Jurkat, Clone E6-1 (cell line): ENCODE results near the gene CHST8.

Experiments used
- DNase-seq: peaks from one replicate; pipeline ENCODE4 v3.0.0-alpha.2; 2011; ENCODE audit warnings: low read depth, low spot score
- H3K4me3 ChIP-seq: 2 replicates; pipeline ENCODE4 v1.5.1; 2011; ENCODE audit warnings: mild to moderate bottlenecking, low read length, control low read depth, moderate library complexity

CHST8 gene

DNA sequence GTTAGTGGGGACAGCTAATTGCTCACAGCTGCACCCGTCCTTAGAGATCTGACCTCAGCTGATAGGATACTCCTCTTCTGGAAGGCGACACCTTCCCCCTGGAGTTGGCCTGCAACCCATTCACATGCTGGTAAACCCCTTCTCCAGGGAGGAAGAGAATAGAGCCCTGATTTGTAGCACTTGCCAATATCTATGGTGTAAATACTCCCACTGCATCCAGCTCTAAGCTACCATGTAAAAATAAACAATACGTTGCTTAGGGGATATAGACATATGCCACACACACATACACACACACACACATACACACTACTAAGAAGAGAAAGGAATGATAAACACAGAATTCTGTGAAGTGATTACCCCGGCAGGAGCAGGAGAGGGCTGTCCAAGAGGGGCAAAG lies 125.5 kb downstream of the CHST8 start:
- no peak for DNase-seq
- no peak overlapping the region for H3K4me3 ChIP-seq

DNA sequence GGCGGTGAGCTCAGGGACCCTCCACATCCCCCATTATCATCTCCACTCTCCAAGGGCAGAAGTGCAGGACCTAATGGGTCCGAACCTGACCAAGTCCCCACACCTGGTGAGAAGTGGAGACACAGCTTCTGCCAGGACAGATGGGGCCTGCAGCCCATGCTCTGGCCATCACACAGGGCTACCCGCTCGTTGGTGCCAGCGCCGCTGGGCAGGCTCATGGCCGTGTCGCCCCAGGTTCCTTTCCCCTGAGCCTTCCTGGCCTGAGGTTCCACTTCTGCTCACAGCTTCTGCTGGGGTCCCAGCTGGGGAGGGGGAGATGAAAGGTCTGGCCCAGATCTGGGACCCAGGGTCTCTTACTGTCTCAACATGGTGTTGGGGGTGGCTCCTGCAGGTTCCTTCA lies 126.5 kb downstream of the CHST8 start:
- DNase-seq, result no peak

DNA sequence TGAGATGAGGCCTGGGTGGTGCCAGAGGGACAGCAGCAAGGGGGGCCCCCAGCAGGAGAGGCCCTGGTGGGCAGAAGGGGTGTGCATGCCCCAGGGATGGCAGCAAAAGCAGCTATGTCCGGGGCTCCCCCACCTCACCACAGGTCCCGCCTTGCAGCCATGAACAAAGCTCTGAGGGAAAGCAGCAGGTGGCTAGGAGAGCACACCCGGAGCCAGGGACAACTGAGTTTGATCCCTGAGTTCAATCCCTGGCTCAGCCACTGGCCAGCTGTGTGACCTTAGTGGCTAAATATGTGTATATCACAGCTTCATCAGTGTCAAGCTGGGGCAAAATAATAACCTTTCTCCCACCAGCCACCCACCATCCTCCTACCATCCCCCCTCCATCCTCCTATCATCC lies 127.3 kb downstream of the CHST8 start:
- DNase-seq, result no peak
- H3K4me3 ChIP-seq, result no peak overlapping the region

More for the DNA sequence above, 126.5 kb downstream of the CHST8 start:
- no peak overlapping the region for H3K4me3 ChIP-seq

DNA sequence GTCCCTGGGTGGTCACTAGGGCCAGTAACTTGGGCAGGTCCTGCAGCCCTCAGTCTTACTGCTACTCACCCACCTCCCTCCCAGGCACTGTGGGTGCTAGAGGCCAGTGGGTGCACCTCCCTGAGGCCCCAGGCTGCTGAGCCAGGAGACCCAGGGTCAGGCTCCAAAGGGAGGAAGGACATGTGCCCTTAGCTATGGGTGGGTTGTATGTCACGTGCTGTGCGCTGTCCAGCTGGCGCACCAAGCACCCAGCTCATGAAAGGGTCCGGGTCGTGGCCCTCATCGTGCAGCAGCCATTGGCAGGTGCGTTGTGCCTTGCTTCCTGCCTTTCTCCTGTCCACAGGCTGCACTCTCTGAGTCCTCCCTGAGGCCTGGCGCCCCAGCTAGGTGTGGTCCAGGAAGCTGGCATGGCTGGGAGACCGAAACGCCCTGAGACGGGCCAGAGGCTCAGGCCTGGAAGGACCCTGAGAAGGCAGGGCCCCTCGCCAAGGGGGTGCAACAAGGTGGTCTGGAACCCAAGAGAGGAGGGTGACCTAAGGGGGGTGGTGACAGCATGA lies 127.9 kb downstream of the CHST8 start:
- H3K4me3 ChIP-seq, result no peak overlapping the region
- no peak for DNase-seq

DNA sequence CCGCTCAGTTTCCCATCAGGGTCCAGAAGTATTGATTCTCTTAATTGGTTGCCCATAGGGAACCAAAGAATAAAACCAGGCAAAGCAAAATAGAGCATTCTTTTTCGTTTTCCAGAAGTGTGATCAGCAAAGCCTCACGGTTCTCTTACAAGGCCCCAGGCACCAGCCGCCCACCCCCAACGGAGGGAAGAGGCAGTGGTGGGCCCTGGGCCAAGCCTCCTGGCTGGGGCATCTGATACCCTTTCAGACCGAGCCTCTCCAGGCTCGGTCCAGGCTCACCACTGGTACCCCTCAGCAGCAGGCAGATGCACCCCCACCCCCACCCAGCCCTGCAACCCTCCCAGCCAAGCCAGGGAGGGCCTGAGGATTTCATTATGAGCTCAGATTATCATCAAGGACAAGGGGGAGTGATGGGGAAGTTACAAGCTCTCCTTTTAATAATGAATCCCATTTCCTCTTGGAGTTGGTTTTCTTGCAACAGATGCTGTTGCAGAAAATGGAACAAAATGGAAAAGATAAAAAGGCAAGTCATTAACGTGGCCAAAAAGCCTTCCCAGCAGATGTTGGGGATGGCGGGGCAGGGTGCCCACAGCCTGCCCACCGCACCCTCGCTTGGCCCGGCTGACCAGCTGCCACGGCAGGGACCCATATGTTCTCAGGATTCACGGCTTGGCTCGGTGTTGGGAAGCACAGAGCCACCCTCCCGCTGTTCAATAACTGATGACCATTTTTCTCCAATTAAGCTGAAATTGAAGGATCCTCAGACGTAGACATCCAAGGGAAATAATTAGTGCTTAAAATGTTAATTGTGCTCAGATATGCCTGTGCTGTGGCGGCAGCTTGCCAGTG lies 129.1 kb downstream of the CHST8 start:
- no peak overlapping the region for H3K4me3 ChIP-seq
- DNase-seq, result no peak

DNA sequence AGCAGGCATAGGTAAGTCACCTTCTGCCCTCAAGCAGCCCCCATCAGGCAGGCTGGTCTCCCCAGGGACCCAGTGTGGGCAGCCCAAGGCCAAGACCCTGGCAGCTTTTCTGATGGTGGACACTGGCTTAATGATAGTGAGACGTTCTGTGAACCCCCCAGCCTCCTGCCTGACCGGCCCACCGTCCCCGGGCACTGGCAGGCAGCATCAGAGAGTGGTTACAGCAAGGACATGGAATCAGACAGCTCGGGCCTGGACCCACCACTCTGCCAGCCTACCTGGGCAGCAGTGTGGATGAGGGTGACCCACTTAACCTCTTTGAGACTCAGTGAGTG lies 129.7 kb downstream of the CHST8 start:
- no peak overlapping the region for H3K4me3 ChIP-seq
- no peak for DNase-seq

DNA sequence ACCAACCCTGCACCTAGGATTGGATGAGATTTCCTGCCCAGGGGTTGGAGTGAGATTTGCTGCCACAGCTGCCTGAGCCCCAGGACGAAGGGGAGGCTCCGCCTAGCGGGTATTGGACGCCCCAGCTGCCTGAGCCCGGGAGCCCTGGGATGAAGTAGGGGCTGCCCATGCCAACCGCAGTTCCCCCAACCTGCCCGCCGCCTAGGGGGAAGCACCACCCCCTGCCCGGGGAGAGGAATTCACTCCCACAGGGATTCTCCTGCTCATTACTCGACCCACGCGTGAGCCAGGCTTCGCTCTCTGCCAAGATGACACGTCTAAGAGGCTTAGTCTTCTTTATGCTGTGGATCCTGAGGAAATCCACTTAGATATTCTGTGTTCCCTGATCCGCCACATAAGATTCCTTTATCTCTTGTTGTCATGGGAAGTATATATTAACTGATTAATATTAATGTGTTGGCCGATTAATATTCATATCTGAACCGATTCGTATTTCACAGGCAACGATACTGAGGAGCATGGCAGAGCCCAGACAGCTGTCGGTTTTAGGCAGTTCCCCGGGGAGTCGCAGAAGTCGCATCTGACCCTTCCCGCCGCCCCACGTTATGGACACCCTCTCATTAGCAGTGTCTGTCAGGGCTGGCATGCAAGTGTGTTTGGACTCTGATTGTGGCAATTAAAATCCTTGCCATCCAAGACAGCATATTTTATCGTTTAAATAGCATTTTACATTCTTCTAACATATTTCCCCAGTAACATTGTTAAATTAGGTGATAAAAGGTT lies 130.5 kb downstream of the CHST8 start:
- no peak for DNase-seq
- H3K4me3 ChIP-seq, result no peak overlapping the region

DNA sequence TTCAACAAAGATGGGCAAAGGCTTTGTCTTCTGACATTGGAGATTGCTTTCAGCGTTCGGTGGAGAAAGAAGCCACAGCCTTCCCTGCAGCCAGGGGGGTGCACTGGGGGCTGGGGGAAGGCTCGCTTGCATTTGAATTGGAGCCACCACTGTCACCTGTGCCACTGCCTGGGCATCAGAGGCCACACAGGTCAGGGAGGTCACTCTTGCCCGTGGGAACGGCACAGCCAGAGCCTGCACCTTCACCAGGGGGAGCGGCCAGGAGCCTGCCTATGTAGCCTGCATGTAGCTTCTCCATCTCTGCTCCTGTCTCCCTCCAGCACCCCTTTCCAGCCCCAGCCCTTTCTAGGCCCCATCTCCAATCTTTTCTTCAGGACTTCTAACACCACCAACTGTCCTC lies 131.2 kb downstream of the CHST8 start:
- H3K4me3 ChIP-seq, result no peak overlapping the region
- no peak for DNase-seq

DNA sequence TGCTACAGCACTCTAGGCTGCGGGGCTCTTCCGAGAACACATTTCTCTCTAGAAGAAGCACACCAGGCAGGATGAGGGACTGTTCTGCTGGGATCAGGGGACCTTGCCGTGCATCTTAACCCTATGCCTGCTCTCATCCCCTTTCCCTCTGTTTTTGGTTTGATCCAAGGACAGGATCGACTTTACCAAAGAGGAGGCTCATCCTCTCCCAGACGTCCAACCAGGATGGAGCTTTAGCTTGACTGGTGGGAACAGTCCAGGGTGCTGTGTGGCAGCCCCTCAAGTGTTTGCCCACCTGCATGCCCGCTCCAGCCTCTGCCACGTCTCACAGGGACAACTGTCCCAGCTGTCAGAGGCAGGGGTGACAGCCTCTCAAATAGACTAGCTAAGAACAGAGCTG lies 132.6 kb downstream of the CHST8 start:
- DNase-seq, result no peak
- no peak overlapping the region for H3K4me3 ChIP-seq

DNA sequence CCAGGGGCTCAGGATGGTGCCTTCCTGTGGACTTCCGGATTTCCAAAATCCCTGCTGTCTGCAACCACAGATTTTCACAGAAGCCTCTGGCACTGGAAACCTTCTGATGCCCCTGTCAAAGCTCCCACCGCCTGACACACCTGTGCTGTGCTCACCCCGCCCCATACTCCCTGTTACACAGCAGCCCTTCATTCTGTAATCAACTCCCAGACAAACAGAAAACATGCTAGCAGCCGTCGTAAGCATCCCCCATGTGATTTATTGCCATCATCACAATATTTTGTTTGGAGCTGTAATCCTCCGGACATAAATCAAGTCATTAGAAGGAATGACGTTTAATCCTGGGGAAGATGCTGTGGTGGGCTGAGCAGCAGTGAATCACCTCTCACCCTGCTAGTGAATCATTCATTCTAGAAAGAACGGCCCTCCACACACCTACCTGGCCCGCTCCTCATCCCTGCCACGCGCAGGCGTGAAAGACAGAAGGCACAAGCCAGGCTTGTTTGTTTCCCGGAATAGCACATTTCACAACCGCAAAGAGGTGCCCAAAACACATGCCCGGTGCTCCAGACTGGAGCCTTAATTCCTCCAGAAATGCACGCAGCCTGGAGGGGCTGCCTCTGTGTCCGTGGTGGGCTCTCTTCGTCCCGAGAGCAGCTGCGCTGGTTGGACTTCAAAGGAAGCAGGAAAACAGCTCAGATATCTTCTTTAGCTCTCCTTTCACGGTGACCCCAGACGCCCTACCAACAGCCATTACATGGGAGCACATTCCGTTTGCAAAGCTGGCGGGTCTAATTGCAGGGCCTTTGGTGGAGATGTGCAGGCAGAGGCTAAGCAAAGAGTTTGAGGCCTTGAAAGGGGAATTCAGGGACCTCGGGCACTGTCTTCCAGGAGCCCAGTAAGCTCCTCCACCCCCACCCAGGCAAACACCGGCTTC lies 133.6 kb downstream of the CHST8 start:
- no peak overlapping the region for H3K4me3 ChIP-seq
- DNase-seq, result no peak

DNA sequence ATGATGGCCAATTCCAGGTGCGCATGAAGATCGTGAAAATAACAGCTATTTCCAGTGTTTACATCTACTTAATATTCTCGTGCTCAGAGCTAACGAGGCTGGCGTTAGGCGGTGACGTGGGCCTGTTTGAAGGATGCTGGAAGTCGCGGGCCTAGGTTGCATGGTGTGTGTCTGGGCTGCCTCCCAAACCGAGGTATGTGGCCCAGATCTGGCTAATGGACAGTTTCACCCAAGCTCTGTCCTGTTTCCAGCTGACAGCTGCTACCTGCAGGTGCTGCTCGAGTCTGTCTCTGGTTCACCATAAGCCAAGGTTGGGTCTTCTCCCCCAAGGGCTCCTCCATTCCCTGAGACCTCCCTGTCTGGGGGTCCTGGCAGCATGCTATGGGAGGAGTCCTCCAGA lies 134.4 kb downstream of the CHST8 start:
- DNase-seq, result no peak
- H3K4me3 ChIP-seq, result no peak overlapping the region

DNA sequence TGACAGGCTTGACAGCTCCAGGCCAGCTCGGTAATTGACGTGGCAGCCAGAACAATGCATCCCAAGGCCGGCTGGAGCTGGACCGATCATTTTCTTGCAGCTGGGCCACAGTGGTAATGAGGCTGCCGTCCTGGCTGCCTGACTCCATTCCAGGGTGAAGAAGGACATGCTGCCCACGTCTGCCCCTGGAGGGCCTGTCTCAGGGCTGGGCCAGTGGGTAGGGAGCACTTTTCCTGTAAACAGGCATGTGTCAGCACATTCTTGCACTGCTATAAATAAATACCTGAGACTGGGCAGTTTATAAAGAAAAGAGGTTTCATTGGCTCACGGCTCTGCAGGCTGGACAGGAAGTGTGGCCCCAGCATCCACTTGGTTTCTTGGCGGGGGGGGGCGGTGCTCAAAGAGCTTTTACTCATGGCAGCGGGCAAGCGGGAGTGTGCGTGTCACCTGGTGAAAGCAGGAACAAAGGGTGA lies 136.8 kb downstream of the CHST8 start:
- H3K4me3 ChIP-seq, result no peak overlapping the region
- no peak for DNase-seq

DNA sequence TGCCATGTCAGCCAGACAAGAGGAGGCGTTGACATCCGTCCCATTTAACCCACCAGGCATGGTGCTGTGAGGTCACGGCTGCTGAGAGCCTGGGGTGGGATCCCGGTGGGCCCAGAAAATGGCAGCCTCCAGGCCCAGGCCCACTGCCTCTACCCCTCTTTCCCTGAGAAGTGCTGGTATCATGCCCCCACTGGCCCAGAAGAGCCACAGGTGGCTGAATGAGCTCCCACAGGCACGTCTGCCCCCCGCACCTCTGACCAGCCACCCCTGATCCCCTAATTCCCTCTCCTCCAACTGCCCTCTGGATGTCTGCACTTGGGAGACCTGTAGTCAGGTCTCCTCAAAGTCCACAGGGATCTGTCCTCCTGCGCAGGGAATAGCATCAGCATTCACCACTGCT lies 137.6 kb downstream of the CHST8 start:
- H3K4me3 ChIP-seq, result no peak overlapping the region
- no peak for DNase-seq

DNA sequence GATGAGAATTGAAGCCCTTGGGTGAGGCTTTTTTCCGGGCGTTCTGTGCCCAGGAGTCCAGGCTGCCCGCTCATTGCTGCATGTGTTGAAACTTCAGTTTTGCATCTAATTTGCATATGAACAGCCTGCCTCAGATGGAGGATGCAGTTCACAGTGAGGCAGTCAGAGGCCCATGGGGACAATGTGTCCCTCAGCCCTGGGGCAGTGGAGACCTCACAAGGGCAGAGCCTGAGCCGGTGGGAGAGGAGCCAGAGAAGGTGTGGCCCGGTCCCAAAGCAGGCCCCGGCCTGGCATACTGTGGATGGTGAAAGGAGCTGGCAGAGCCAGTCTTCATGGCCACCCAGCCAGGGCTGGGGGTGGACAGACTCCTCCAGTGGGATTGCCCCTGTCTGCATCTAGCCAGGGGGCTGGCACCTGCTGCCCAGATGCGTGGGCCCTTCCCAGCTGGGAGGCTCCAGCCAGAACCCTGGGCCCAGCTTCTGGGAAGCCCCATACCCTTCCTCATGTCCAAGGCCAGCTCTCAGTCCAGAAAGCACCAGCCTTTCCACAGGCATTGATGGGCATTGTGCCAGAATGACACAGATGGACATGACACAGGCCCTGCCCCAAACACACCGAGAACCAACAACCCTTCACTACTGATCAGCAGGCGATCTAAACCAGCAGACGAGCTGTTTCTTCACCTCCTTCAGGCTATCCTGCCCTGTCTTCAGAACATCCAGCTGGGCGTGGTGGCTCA lies 142.0 kb downstream of the CHST8 start:
- no peak for DNase-seq
- H3K4me3 ChIP-seq, result no peak overlapping the region

DNA sequence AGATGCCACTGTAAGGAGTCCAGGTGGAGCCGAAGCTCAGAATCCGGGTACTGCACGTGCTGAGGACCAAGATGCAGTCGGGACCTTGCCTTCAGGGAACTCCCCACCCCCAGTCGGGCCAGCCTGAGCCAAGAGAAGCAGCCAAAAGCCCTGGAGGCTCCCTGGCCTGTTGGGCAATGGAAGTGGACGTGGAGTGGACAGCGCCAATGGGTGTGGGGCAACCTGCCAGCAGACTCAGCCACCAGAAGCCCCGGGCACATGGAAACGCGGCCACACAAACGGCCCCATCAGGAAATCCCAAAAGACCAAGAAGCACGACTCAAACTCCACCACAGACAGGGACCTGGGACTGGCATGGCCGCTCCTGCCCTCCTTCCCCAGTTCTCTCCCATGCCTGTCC lies 144.9 kb downstream of the CHST8 start:
- DNase-seq, result no peak
- H3K4me3 ChIP-seq, result no peak overlapping the region

DNA sequence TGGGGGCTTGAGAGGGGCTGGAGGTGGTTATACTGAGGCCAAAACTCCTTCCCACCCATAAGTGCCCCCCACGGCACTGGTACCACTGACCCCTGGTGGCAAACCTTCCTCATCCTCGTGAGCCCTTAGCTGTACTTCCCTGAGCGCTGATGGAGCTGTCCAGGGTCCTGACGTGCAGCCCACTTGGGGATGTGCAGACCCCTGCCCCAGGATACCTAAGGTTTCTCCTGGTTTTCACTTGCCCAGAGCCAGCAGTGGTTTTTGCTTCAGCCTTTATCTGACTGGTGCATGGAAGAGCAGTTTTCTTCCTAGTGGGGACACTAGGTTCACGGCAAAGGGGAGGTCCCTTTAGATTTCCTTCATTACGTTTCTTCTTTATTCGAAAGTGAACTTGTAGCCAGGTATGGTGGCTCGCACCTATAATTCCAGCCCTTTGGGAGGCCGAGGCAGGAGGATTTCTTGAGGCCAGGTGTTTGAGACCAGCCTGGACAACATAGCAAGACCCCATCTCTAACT lies 146.2 kb downstream of the CHST8 start:
- H3K4me3 ChIP-seq, result no peak overlapping the region
- DNase-seq, result peak; percentile 40

DNA sequence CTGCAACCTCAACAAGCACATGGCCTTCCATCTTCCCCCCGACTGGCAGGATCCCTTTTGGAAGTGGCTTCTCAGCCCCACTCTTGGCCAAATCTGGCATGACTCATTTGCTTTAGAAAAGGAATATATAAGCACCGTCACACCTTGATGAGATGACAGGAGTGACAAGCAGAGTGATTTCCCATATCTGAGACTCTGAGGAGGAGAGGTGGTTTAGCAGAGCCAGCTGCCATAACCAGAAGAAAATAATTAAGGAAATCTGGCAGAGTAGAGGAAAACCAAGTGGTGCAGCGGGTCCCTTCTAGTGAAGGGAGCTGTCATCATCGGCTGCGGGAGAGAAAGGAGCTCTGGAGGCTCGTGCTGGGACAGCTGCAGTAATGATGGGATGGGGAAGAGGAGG lies 147.5 kb downstream of the CHST8 start:
- no peak for DNase-seq
- no peak overlapping the region for H3K4me3 ChIP-seq

DNA sequence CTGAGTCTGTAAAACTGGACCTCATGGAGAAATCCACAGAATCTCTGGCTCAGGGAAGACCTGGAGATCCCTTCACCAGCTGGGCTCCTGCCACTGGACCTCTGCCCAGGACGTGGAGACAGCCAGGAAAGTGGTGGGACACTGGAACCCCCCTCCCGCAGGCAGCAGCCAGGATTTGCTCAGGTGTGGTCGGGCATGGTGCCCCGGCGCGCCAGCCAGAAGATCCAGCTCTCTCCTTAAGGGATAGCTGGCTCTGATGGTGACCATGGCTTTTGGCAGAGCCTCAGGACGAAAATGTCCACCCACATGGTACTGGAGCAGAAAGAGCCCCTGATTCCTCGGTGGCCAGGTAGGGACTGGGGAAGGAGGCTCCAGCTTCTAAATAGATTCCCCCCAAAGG lies 148.4 kb downstream of the CHST8 start:
- no peak for DNase-seq
- H3K4me3 ChIP-seq, result no peak overlapping the region
